Measurements from ENCODE around the gene PRXL2A.

The PRXL2A gene

DNA sequence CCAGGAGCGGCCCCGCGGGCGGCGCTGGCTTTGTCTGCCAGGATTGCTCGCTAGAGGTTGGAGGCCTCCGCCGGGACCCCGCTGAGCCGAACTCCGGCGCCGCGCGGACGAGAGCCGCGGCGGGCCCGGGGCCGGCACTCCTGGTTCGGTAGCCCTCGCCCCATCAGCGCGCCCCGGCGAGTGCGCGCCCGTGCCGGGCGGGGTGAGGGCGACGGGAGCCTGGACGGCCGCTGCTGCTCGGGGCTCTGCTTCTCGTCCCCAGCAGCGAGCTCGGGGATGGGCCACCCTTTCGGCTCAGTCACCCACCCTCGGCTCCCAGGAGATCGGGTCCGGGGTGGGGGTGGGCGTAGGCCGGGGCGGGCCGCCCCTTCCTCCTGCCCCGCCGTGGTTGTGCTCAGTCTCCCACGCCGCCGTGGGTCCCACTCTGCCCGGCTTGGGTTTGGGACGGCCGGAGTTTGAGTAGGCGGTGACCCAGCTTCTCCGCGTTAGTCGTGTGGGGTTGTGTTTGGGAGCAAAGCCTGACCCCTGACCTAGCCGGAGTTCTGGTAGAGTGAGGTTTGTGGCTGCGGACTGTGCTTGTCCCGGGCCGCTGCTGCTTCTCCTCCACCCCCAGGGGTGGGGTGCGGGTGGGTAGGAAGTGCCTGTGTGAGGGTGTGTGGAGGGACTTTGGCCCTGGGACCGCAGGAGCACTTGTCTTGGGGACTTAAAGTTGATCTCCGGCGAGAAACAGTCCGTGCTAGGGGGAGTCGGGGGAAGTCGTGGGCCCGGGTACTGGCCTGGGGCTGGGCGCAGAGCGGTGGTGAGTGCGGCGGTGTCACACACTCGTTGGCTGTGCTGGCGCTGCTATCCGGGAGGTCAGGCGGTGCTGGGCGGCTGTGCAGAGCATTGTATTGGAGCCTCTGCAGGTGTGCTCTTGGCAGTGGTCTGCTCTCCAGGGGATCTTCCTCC is 46.4 kb downstream of the PRXL2A start:
- H3K27ac ChIP-seq (ENCODE audit: low read depth, low read length): peak overlapping the region; percentile 47; the same call in 1 of the 2 replicates
- H3K79me2 ChIP-seq (ENCODE audit: control insufficient read depth, insufficient read depth, low read length, unreplicated experiment): peaks cover 53% of the 10 kb centered on the region
- H2AFZ ChIP-seq (ENCODE audit: low read length, unreplicated experiment): peak overlapping the region; percentile 97
- H3K27me3 ChIP-seq (ENCODE audit: insufficient read depth, low read length): no peaks in the 10 kb centered on the region
- H3K4me1 ChIP-seq (ENCODE audit: control insufficient read depth, insufficient read depth, low read length, unreplicated experiment): peaks cover 35% of the 10 kb centered on the region
- no peaks in the 10 kb centered on the region for H3K36me3 ChIP-seq (ENCODE audit: insufficient read depth, low read length)
- H3K4me3 ChIP-seq (ENCODE audit: low read depth, low read length): peak overlapping the region; percentile 96

DNA sequence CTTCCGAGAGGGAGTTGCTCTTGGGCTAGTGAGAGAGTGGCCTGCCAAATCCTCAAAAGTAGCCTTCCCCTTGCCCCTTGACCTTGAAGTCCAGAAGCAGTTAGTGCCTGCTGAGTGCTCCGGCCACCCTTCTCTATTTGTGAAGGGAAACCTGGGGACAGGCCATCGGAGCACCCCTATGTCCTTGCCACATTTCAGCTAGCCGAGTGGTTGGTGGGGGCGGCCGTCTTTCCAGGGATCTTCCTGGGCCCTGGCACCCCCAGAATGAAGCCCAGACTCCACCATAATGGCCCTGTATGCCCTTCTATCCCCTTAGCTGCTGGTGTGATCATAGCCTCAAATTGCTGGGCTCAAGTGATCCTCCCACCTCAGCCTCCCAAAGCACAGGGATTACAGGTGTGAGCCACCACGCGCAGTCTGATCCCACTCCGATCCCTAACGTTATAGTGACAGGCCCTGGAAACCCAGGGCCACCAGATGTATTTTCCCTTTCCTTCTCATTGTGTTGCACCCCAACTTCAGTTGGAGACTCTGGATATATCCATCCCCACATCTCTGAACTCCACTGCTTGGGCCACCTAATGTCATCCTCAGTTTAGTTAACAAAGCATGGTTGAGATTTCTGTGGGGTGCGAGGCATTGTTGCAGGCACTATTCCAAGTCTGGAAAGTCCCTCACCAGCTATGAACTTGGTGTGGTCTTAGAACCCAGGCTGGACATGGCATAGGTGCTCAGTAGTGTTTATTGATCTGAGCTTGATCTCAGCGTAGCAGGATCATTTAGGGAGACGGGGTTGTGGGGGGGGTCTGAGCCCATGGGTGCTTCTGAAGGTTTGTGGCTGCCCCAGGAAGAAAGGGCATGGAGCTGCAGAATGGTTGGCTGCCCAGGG is 47.4 kb downstream of the PRXL2A start:
- Histone ChIP-seq H3K4me1 (ENCODE audit: control insufficient read depth, insufficient read depth, low read length, unreplicated experiment) (peaks cover 44% of the 10 kb centered on the region), H2AFZ (ENCODE audit: low read length, unreplicated experiment) (no peak overlapping the region), H3K27ac (ENCODE audit: low read depth, low read length) (no peak overlapping the region), H3K79me2 (ENCODE audit: control insufficient read depth, insufficient read depth, low read length, unreplicated experiment) (peaks cover 62% of the 10 kb centered on the region), H3K36me3 (ENCODE audit: insufficient read depth, low read length) (no peaks in the 10 kb centered on the region), H3K27me3 (ENCODE audit: insufficient read depth, low read length) (no peaks in the 10 kb centered on the region), H3K4me3 (ENCODE audit: low read depth, low read length) (peak overlapping the region; percentile 96)

DNA sequence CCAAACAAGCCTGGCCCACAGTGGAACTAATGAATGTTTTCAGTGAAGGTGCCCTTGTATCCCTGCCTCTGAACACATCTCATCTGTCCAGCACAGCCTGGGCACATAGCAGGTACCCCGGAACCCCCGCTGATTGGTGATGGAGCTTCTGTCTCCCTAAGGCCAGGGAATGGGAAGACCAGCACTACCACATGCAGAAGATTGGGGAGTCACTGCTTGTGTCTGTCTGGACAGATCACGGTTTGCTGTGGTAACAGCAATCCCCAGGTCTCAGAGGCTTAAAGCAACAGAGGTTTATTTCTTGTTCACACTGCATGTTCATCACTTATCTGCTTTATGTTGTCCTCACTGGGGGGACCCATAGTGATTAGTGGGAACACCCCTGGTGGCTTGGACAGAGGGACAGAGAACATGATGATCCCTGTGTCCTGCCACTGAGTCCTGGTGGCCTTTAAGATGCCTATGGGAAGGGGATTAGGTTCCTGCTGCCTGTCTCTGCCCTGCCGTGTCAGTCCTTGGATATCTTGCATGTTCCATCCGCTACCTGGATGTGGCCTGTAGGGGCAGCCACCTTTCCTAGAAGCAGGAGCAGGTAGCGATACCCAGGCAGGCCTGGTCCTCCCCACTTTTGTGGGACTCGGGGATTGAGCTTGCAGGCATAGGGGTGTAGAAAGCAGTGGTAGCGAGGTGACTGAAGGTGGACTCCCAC is 49.4 kb downstream of the PRXL2A start:
- Histone ChIP-seq H3K4me1 (ENCODE audit: control insufficient read depth, insufficient read depth, low read length, unreplicated experiment) (peaks cover 64% of the 10 kb centered on the region), H3K27ac (ENCODE audit: low read depth, low read length) (no peak overlapping the region), H3K36me3 (ENCODE audit: insufficient read depth, low read length) (no peaks in the 10 kb centered on the region), H2AFZ (ENCODE audit: low read length, unreplicated experiment) (no peak overlapping the region), H3K4me3 (ENCODE audit: low read depth, low read length) (no peak overlapping the region), H3K27me3 (ENCODE audit: insufficient read depth, low read length) (no peaks in the 10 kb centered on the region), H3K79me2 (ENCODE audit: control insufficient read depth, insufficient read depth, low read length, unreplicated experiment) (peaks cover 77% of the 10 kb centered on the region)

DNA sequence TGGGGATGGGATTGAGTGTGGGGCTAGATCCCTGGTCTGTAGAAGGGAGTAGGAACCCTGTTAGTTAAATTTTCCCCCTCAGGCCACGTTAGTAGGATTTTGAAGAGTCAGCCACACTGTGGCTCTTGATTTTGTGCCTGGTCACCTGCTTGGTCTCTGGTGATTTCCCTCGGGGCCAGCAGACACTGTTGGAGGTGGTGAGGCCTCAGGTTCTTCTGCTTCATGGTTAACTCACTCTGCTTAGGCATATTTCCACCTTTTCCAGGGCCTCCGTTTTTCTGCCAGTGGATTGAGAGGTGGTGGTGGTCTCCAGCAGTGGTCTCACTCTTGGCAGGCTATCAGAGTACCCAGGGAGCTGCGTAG is 49.9 kb downstream of the PRXL2A start:
- no peaks in the 10 kb centered on the region for H3K27me3 ChIP-seq (ENCODE audit: insufficient read depth, low read length)
- no peaks in the 10 kb centered on the region for H3K36me3 ChIP-seq (ENCODE audit: insufficient read depth, low read length)
- H2AFZ ChIP-seq (ENCODE audit: low read length, unreplicated experiment): no peak overlapping the region
- H3K4me3 ChIP-seq (ENCODE audit: low read depth, low read length): no peak overlapping the region
- H3K27ac ChIP-seq (ENCODE audit: low read depth, low read length): no peak overlapping the region
- peaks cover 67% of the 10 kb centered on the region for H3K4me1 ChIP-seq (ENCODE audit: control insufficient read depth, insufficient read depth, low read length, unreplicated experiment)
- H3K79me2 ChIP-seq (ENCODE audit: control insufficient read depth, insufficient read depth, low read length, unreplicated experiment): peaks cover 80% of the 10 kb centered on the region

DNA sequence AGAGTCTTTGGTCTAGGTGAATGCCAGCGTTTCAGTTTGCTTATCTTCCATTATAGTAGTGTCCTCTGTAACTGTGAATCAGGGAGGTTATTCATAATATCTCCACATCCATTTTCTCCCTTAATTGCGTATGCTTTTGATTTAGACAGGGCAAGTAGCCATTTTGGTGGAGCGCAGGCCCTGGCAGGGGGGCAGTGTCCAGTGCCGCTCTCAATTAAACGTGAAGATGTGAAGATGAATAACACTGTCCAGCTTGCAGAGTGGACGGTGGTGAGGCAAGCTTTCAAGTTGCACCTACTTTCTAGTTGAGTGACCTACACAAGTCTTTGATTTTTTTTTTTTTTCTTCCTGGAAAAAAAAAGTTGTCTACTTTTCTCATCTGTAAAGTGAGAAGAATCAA is 50.3 kb downstream of the PRXL2A start:
- no peak overlapping the region for H3K27ac ChIP-seq (ENCODE audit: low read depth, low read length)
- H3K79me2 ChIP-seq (ENCODE audit: control insufficient read depth, insufficient read depth, low read length, unreplicated experiment): peaks cover 83% of the 10 kb centered on the region
- peaks cover 69% of the 10 kb centered on the region for H3K4me1 ChIP-seq (ENCODE audit: control insufficient read depth, insufficient read depth, low read length, unreplicated experiment)
- no peak overlapping the region for H3K4me3 ChIP-seq (ENCODE audit: low read depth, low read length)
- no peaks in the 10 kb centered on the region for H3K36me3 ChIP-seq (ENCODE audit: insufficient read depth, low read length)
- H3K27me3 ChIP-seq (ENCODE audit: insufficient read depth, low read length): no peaks in the 10 kb centered on the region
- H2AFZ ChIP-seq (ENCODE audit: low read length, unreplicated experiment): no peak overlapping the region

DNA sequence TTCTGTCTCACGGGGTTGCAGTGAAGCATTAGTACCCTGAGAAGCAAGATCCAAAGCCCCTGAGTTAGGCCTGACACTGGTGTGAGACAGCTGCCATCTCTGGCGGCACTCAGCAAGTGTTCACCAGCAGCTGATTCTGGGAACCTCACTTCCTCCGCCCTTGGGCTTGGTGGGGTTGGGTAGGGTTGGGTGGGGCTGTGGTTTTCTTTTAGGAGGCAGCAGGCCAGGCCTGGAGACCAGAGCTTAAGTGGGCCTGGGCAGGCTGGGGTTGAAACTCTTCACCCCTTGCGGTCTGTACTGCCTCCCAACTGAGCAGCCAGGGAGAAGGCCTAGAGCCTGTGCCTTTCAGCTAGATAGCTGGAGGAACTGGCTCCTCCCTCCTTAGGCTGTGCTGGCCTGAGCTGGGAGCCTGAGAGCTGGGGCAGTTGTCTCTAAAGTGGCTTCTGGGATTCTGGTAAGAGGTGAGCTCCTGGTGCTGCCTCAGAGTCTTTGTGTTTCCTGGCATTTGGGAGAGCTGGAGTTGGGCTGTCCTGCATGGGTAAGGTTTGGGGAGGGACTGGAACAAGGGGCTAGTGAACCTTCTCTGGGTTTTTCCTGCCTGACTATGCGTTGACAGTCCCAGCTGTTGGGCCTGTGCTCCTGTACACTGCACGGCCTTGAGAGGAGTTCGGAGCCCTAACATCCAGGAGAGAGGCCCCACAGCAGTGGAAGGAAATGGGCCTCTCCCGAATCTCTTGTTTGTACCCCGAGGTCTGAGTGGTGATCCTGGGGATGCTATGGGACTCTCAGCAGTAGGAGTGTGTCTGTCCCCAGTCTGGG is 50.9 kb downstream of the PRXL2A start:
- H3K36me3 ChIP-seq (ENCODE audit: insufficient read depth, low read length): no peaks in the 10 kb centered on the region
- H2AFZ ChIP-seq (ENCODE audit: low read length, unreplicated experiment): no peak overlapping the region
- H3K4me1 ChIP-seq (ENCODE audit: control insufficient read depth, insufficient read depth, low read length, unreplicated experiment): peaks cover 75% of the 10 kb centered on the region
- no peak overlapping the region; the same call in 1 of the 2 replicates for H3K27ac ChIP-seq (ENCODE audit: low read depth, low read length)
- H3K27me3 ChIP-seq (ENCODE audit: insufficient read depth, low read length): no peaks in the 10 kb centered on the region
- peaks cover 89% of the 10 kb centered on the region for H3K79me2 ChIP-seq (ENCODE audit: control insufficient read depth, insufficient read depth, low read length, unreplicated experiment)
- no peak overlapping the region for H3K4me3 ChIP-seq (ENCODE audit: low read depth, low read length)

DNA sequence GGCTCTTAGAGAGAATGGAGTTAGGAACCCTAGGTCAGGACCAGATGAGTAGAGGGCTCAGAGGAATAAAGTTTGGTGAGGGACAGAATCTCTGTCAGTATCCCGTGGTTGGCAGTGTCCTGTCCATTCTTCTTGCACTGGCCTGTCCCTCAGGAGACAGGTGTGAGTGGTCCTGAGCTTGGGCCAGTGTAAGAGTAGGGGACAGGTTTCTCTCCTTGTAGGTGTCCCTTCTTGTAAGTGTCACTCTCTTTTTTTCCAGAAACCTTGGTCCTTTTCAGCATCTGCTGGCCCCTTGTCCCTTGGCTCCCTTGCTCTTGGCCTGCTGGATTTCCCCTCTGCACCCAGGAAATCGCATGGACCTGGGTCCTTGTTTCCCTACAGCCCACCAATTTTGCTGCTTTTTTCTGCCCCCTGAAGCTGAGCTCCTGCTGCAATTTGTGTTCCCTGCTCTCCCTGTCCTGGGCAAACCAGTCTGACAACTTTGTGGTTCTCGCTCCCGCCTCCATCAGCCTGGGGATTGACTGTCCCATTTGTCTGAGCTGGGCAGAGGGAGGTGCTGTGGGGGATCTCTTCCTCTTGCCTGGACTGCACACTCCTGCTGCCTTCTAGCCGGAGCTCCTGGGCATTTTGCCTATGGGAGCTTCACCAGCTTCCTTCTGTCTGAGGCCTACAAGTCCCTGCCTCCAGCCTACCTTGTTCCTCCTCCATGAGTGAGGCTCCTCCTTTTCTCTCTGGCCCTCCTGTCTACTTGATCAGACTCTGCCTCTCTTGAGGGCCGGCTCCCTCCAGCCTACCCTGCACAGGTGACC is 52.3 kb downstream of the PRXL2A start:
- H3K27ac ChIP-seq (ENCODE audit: low read depth, low read length): no peak overlapping the region
- H3K79me2 ChIP-seq (ENCODE audit: control insufficient read depth, insufficient read depth, low read length, unreplicated experiment): peaks cover 89% of the 10 kb centered on the region
- H3K4me1 ChIP-seq (ENCODE audit: control insufficient read depth, insufficient read depth, low read length, unreplicated experiment): peaks cover 84% of the 10 kb centered on the region
- no peak overlapping the region for H2AFZ ChIP-seq (ENCODE audit: low read length, unreplicated experiment)
- no peaks in the 10 kb centered on the region for H3K27me3 ChIP-seq (ENCODE audit: insufficient read depth, low read length)
- H3K4me3 ChIP-seq (ENCODE audit: low read depth, low read length): no peak overlapping the region
- H3K36me3 ChIP-seq (ENCODE audit: insufficient read depth, low read length): no peaks in the 10 kb centered on the region

DNA sequence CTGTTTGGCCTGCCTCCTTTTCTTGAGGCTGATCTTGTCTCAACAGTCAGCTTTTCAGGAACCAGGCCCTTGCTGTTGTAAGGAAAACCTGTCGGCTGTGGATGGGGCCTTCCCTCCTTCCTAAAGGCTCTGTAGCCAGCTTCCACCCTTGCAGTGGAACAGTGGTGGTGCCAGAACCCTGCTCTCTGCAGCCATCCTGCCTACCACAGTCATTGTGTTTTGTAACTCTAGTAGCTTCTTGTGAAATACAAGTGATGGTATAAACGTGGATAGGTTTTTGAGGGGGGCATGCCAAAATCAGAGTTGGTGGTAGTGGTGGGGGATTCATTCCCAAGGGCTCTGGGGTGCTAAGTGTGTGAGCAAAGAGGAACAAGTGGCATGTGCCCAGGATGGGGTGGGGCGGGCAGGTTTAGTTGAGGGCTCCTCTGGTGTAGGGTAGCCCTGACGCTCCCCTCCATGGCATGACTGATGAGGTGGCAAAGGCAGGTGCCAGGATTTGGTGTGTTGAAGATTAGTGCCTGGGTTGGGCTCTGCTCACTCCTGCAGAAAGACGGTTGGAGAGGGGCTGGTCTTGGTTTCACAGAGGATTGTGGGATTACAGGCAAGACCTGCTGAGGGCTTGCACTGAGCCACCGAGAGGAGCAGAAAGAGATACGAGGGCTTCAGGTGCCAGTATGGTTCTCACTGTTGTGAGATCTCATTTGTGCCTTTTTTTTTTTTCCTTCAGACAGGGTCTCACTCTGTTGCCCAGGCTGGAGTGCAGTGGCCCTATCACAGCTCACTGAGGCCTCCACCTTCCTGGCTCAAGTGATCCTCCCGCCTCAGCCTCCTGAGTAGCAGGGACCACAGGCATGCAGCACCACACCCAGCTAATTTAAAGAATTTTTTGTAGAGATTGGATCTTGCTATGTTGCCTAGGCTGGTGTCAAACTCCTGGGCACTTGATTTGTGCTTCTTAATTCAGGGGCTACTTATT is 53.1 kb downstream of the PRXL2A start:
- H3K27me3 ChIP-seq (ENCODE audit: insufficient read depth, low read length): no peaks in the 10 kb centered on the region
- peaks cover 89% of the 10 kb centered on the region for H3K79me2 ChIP-seq (ENCODE audit: control insufficient read depth, insufficient read depth, low read length, unreplicated experiment)
- H3K4me3 ChIP-seq (ENCODE audit: low read depth, low read length): no peak overlapping the region
- H2AFZ ChIP-seq (ENCODE audit: low read length, unreplicated experiment): no peak overlapping the region
- no peak overlapping the region for H3K27ac ChIP-seq (ENCODE audit: low read depth, low read length)
- peaks cover 77% of the 10 kb centered on the region for H3K4me1 ChIP-seq (ENCODE audit: control insufficient read depth, insufficient read depth, low read length, unreplicated experiment)
- no peaks in the 10 kb centered on the region for H3K36me3 ChIP-seq (ENCODE audit: insufficient read depth, low read length)
